ENCODE data around the gene SBF2.

DNA sequence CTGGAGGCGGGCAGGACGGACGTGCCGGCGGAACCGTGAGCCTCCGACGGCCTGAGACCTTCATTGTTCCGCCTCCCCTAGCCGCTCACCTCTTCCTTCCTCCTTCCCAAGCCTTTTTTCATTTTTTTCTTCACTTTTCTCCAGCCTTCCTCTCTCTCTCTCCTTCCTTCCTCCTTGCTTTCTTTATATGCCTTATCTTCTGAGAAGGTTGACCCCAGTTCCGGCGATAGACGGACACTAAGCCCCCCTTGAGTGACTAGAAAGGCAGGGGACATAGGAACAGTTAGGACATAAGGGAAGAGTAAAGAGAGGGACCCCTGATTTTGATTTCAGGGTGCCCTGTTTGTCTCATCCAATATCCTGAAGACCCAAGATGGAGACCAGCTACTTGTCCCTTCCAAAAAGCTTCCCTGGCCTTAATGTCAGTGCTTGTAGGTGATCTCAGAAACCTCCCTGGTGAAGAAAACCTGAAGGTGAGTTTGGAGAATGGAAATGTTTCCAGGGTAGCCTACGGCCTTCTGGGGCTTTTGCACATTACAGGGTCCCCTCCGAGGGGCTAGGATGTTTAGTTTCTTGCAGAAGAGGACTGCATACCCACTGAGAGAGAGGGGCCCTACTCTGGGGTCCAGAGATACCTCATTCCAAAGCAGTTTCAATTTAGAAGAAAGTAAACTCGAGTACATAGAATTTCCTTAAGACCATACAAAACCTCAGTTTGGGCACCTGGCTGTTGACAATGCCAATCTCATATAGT, 14.4 kb upstream of the SBF2 start:
- TF ChIP-seq, protein P1, sequence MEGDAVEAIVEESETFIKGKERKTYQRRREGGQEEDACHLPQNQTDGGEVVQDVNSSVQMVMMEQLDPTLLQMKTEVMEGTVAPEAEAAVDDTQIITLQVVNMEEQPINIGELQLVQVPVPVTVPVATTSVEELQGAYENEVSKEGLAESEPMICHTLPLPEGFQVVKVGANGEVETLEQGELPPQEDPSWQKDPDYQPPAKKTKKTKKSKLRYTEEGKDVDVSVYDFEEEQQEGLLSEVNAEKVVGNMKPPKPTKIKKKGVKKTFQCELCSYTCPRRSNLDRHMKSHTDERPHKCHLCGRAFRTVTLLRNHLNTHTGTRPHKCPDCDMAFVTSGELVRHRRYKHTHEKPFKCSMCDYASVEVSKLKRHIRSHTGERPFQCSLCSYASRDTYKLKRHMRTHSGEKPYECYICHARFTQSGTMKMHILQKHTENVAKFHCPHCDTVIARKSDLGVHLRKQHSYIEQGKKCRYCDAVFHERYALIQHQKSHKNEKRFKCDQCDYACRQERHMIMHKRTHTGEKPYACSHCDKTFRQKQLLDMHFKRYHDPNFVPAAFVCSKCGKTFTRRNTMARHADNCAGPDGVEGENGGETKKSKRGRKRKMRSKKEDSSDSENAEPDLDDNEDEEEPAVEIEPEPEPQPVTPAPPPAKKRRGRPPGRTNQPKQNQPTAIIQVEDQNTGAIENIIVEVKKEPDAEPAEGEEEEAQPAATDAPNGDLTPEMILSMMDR (conservative IDR thresholded peaks at IDR 0.05 in 1 of 2, IDR thresholded peaks at IDR 0.05 in 1 of 2; ENCODE audit: extremely low read depth in 1 of 2, insufficient read depth in 1 of 2, low read depth in 1 of 2, low read length in 2 of 2), result no peak
- no peak for TF ChIP-seq EZH2 (IDR thresholded peaks at IDR 0.05; ENCODE audit: borderline replicate concordance, low read length)

Measured in mammary epithelial cell (primary cell).